ENCODE results near the gene EML6.

EML6 gene

GRCh38 chr2:54775710-54776109 is 52.2 kb downstream of the EML6 start:
- peak in 1 of 2 experiments; percentile 11 for DNase-seq
- no peak for TF ChIP-seq GATA1 (IDR thresholded peaks at IDR 0.05; ENCODE audit: low read depth, low read length)
- no peak for TF ChIP-seq POLR2A (IDR thresholded peaks at IDR 0.05; ENCODE audit: low read length)

- no peak for DNase-seq
- TF ChIP-seq GATA1 (IDR thresholded peaks at IDR 0.05; ENCODE audit: low read depth, low read length) (no peak), POLR2A (IDR thresholded peaks at IDR 0.05; ENCODE audit: low read length) (no peak)
These were observed 53.0 kb downstream of the EML6 start for GRCh38 chr2:54776494-54776893.

- TF ChIP-seq POLR2A (IDR thresholded peaks at IDR 0.05; ENCODE audit: low read length): no peak
- no peak for TF ChIP-seq GATA1 (IDR thresholded peaks at IDR 0.05; ENCODE audit: low read depth, low read length)
- no peak for DNase-seq
These were observed 59.9 kb downstream of the EML6 start for GRCh38 chr2:54783349-54783748.

- TF ChIP-seq POLR2A (IDR thresholded peaks at IDR 0.05; ENCODE audit: low read length): no peak
- no peak for TF ChIP-seq GATA1 (IDR thresholded peaks at IDR 0.05; ENCODE audit: low read depth, low read length)
- DNase-seq: no peak
These were observed 63.8 kb downstream of the EML6 start for GRCh38 chr2:54787270-54787669.

- TF ChIP-seq POLR2A (IDR thresholded peaks at IDR 0.05; ENCODE audit: low read length) (no peak), GATA1 (IDR thresholded peaks at IDR 0.05; ENCODE audit: low read depth, low read length) (no peak)
- no peak for DNase-seq
These were observed 64.4 kb downstream of the EML6 start for GRCh38 chr2:54787755-54788366.

GRCh38 chr2:54789878-54790277 is 66.4 kb downstream of the EML6 start:
- TF ChIP-seq GATA1 (IDR thresholded peaks at IDR 0.05; ENCODE audit: low read depth, low read length) (no peak), POLR2A (IDR thresholded peaks at IDR 0.05; ENCODE audit: low read length) (no peak)
- DNase-seq: no peak

GRCh38 chr2:54791831-54792230 is 68.4 kb downstream of the EML6 start:
- DNase-seq: no peak
- TF ChIP-seq POLR2A (IDR thresholded peaks at IDR 0.05; ENCODE audit: low read length): no peak
- no peak for TF ChIP-seq GATA1 (IDR thresholded peaks at IDR 0.05; ENCODE audit: low read depth, low read length)

- no peak for TF ChIP-seq POLR2A (IDR thresholded peaks at IDR 0.05; ENCODE audit: low read length)
- no peak for TF ChIP-seq GATA1 (IDR thresholded peaks at IDR 0.05; ENCODE audit: low read depth, low read length)
- no peak for DNase-seq
These were observed 73.8 kb downstream of the EML6 start for GRCh38 chr2:54797307-54797706.

- TF ChIP-seq GATA1 (IDR thresholded peaks at IDR 0.05; ENCODE audit: low read depth, low read length): no peak
- TF ChIP-seq POLR2A (IDR thresholded peaks at IDR 0.05; ENCODE audit: low read length): no peak
- no peak for DNase-seq
These were observed 77.9 kb downstream of the EML6 start for GRCh38 chr2:54801352-54801751.

GRCh38 chr2:54803783-54804751 is 80.6 kb downstream of the EML6 start:
- TF ChIP-seq POLR2A (IDR thresholded peaks at IDR 0.05; ENCODE audit: low read length) (no peak), GATA1 (IDR thresholded peaks at IDR 0.05; ENCODE audit: low read depth, low read length) (no peak)
- DNase-seq: no peak

- TF ChIP-seq POLR2A (IDR thresholded peaks at IDR 0.05; ENCODE audit: low read length): no peak
- TF ChIP-seq GATA1 (IDR thresholded peaks at IDR 0.05; ENCODE audit: low read depth, low read length): no peak
- no peak for DNase-seq
These were observed 81.8 kb downstream of the EML6 start for GRCh38 chr2:54805255-54805654.

- TF ChIP-seq GATA1 (IDR thresholded peaks at IDR 0.05; ENCODE audit: low read depth, low read length) (no peak), POLR2A (IDR thresholded peaks at IDR 0.05; ENCODE audit: low read length) (no peak)
- no peak for DNase-seq
These were observed 83.5 kb downstream of the EML6 start for GRCh38 chr2:54806975-54807374.

- TF ChIP-seq GATA1 (IDR thresholded peaks at IDR 0.05; ENCODE audit: low read depth, low read length) (no peak), POLR2A (IDR thresholded peaks at IDR 0.05; ENCODE audit: low read length) (no peak)
- DNase-seq: no peak
These were observed 85.2 kb downstream of the EML6 start for GRCh38 chr2:54808661-54809060.

- DNase-seq: no peak
- TF ChIP-seq POLR2A (IDR thresholded peaks at IDR 0.05; ENCODE audit: low read length) (no peak), GATA1 (IDR thresholded peaks at IDR 0.05; ENCODE audit: low read depth, low read length) (no peak)
These were observed 86.4 kb downstream of the EML6 start for GRCh38 chr2:54809819-54810218.

- TF ChIP-seq GATA1 (IDR thresholded peaks at IDR 0.05; ENCODE audit: low read depth, low read length) (no peak), POLR2A (IDR thresholded peaks at IDR 0.05; ENCODE audit: low read length) (no peak)
- DNase-seq: no peak
These were observed 86.8 kb downstream of the EML6 start for GRCh38 chr2:54810246-54810645.
